HG03280 (cell line): ENCODE measurements around the gene LIPC.

Experiments
- ATAC-seq: cut with Tn5 transposase; IDR thresholded peaks from one replicate; pipeline ENCODE4 v1.9.1; 2021; ENCODE audit warnings: mild to moderate bottlenecking, moderate library complexity; ENCODE audit not compliant: unreplicated experiment

LIPC gene

DNA sequence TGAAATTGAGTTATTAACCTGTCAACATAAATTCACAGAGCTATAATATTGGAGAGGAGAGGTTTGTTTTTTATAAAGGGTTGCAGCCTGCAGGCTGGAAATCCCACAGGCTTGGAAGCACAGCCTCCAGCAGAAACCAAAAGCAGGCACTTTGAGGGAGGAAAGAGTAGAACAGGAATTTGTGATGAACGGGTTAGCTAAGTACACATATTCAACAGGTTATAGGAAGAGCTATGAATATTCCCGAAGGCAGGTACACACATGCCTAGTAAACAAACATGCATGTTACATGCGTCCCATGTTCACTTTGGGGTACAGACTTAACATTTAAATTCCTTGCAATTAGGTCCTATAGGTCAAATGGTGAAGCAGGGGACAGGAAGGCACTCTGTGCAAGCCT lies 25.9 kb upstream of the LIPC start:
- ATAC-seq, result no peak

DNA sequence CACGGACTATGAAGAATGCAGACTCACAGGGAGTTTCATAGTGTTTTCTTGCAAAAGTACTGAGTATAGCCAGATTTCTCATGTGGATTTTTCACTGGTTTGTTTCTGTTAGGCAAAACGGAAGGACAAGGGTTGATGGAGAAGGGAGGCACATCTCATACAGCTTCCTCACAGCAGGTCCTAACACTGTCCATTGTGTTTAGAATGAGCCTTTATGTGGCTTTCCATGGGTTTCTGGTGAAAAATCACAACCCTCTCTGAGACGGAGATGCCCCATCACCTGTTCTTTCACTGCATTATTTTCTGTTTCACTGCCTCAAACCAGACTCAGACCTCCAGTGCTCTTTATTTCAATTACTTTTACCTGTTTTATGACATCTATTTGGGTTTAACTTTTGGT lies 25.0 kb upstream of the LIPC start:
- no peak for ATAC-seq

- no peak for ATAC-seq
Measured at GRCh38 chr15:58407236-58407775, 24.5 kb upstream of the LIPC start.

DNA sequence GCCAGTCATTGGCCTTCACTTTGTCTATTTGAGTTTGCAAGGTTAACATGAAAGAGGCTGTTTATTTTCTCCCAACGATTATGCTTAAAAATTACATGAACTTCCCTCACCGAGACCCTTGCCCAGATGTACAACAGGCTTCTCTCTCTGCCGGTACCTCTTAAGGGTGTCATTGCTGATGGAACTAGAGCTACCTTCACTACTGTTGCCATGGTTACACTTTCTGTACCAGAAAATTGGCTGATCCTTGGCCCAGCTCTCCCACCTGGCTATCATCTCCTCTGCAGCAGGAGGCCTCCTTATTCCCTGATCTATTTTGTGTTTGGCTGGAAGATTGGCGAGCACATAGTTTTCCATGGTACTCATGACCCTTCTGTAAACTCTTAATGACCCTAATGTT lies 24.0 kb upstream of the LIPC start:
- no peak for ATAC-seq

DNA sequence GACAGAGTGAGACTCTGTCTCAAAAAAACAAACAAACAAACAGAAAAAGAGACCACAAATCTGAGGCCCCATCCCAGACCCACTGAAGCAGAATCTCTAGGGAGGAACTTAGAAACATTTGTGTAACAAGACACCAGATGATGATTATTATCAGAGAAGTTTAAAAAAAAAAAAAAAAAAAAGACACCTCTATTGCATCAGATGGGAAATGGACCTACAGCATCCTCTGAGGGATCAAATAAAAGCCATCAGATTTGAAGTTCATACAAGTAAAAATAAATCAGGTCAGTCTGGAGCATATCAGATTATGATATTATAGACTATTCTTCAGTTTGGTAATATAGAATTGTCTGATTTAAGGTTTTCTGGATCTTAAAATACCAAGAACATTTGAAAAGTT lies 21.9 kb upstream of the LIPC start:
- ATAC-seq, result no peak

DNA sequence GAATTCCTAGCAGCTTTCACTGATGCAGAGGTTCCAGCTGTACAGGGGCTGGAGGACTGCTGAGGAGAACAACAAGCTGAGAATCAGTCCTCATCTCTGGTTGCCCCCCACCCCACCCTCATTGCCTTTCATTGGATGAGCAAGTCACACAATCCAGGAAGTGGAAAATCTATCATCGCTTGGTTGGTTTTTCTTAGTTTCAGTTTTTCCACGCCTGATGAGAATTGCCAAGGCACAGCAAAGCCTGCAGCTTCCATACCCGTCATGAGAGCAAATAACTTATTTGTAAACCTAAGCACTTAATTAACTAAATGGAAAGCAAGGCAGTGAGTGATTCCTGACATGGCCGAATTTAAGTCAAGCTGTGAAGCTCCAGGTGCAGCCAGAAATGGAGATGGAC lies 21.4 kb upstream of the LIPC start:
- ATAC-seq, result no peak

DNA sequence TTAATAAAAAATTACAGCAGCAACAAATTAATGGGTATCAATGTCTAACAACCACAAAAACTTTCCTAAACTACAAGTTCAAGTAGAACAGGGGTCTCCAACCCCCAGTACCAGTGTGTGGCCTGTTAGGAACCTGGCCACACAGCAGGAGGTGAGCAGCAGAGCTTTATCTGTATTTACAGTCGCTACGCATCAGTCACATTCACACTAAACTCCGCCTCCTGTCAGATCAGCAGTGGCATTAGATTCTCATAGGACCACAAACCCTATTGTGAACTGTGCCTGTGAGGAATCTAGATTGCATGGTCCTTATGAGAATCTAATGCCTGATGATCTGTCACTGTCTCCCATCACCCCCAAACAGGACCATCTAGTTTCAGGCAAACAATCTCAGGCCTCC lies 18.5 kb upstream of the LIPC start:
- no peak for ATAC-seq

DNA sequence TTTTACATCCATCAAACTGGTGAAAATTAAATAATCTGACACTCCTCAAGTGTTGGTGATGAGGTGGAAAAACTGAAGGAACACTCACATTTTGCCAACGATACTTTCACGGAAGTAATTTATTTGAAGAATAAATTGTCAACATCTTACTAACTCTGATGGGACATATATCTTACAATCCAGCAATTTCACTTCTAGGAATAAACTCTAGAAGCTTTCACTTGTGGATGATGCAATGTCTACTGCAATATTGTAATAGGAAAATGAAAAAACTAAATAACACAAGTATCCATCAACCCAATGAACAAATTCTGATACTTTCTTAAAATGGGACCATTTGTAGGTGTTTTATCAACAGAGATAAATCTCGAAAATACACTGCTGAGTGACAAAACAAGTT lies 16.2 kb upstream of the LIPC start:
- no peak for ATAC-seq

- ATAC-seq, result no peak
Measured at GRCh38 chr15:58416963-58417362, 14.8 kb upstream of the LIPC start.

DNA sequence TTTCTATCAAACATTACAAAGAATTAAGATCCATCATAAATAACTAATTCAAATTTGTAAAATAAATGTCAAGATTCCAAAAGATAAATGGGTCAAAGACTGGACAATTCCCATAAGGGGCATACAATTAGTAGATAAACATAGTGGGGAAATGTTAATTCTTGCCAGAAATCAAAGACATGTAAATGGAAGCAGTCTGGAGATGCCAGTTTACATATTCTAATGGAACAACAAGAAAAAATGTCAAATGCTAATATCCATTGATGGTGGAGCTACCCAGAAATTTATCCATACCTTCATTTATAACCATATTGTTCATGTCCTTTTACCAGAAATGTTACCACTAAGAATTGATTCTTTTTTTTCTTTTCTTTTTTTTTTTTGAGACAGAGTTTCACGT lies 13.7 kb upstream of the LIPC start:
- ATAC-seq, result no peak

DNA sequence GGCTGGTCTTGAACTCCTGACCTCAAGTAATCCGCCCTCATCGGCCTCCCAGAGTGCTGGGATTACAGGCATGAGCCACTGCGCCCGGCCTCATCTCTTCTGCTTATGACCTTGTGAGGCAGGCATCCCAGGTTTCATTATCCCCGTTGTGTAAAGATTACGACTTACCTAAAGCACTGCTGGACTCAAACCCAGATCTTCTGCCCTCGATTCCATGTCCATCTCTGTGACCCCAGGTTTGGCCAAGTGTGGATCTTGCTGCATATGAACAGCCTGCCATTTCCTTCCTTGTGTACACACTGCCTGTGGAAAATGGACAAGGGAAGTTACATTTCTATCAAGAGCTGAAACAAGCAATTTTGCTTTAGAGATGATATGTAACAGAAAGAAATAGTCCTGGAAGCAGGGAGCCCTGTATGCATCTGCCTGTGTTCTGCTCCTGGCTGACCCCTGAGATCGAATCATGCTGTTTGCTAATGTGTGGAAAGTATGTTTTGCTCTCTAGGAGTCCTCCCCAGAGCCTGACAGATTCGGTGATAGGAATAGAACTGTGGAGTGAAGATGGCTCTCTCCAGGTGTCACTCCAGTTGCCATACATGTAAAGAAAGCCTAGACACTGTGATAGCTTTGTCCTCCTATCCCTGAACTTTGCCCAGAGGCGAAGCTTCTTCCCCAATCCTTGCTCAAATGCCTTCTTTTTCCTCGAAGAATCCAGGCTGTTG lies 11.8 kb upstream of the LIPC start:
- ATAC-seq, result no peak

- ATAC-seq, result no peak
Measured at GRCh38 chr15:58420579-58421043, 11.2 kb upstream of the LIPC start.

DNA sequence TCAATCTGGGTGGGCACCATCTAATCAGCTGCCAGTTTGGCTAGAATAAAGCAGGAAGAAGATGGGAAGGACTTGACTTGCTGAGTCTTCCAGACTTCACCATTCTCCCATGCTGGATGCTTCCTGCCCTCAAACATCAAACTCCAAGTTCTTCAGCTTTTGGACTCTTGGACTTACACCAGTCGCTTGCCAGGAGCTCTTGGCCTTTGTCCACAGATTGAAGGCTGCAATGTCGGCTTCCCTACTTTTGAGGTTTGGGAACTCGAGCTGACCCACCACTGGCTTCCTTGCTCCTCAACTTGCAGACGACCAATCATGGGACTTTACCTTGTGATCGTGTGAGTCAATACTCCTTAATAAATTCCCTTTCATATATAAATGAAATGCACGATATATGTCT lies 8.6 kb upstream of the LIPC start:
- no peak for ATAC-seq

GRCh38 chr15:58423831-58424608 lies 7.8 kb upstream of the LIPC start:
- no peak for ATAC-seq

GRCh38 chr15:58424722-58425121 lies 7.1 kb upstream of the LIPC start:
- ATAC-seq, result no peak

- ATAC-seq, result no peak
Measured at GRCh38 chr15:58425185-58425584, 6.6 kb upstream of the LIPC start.

- ATAC-seq, result no peak
Measured at GRCh38 chr15:58425834-58426233, 6.0 kb upstream of the LIPC start.

GRCh38 chr15:58426501-58426900 lies 5.3 kb upstream of the LIPC start:
- no peak for ATAC-seq

DNA sequence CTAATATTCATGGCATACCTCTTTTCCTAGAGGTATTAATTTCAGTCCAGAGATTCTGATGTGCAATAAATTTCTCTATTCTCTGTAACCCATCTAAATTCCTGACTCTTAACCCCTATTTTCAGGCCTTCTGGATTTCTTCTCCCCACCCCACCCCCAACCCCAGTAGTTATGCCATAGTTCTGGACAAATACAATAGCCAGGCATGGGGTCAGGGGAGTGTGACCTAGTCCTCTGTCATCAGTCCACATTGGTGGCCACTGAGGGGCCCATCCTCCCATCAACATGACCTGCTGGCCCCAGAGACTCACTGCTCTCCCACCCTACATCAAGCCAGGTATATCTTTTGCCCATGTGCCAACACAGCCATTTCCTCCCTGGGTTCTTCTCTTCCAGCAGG lies 3.8 kb upstream of the LIPC start:
- no peak for ATAC-seq

GRCh38 chr15:58430224-58430787 lies 1.5 kb upstream of the LIPC start:
- no peak for ATAC-seq

DNA sequence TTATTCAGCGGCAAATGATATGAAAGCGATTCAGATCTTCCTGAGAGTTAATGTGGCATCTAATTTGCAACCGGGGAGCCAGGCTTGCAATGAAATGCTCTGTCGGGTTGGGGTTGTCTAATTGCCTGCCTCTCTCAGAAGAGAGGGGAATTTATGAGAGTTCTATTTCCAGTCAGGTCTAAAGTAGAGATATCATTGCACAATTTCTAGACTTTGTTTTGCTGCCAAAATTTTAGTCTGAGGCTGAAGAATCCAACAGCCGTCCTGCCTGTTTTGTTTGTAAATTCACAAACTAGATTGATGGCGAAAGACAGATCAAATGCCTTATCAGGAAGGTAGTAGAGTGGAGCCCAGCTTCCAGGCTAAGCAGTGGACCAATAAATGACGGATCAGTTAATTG lies 610 bp downstream of the LIPC start:
- ATAC-seq, result no peak
